ENCODE data around the gene UBA5.
"Not testable (repeated sequence)": the region's sequence is repeated elsewhere in the genome, so short reads cannot be mapped to it uniquely, and the experiment has no call there.

UBA5 gene

GRCh38 chr3:132660052-132660810, at the start of gene UBA5:
TSS of gene UBA5 (plus strand) at chr3:132660329. CDS start at chr3:132660538, 209 bp downstream.
- peak; percentile 82 for DNase-seq

- not testable (repeated sequence) for DNase-seq
Observed at GRCh38 chr3:132615301-132615700, 44.8 kb upstream of the UBA5 start.

GRCh38 chr3:132615881-132616280, 44.2 kb upstream of the UBA5 start:
- no peak for DNase-seq

- no peak for DNase-seq
Observed at GRCh38 chr3:132616780-132617179, 43.3 kb upstream of the UBA5 start.

GRCh38 chr3:132622148-132622547, 38.0 kb upstream of the UBA5 start:
- DNase-seq = no peak

- no peak for DNase-seq
Observed at GRCh38 chr3:132622761-132623160, 37.4 kb upstream of the UBA5 start.

- no peak for DNase-seq
Observed at GRCh38 chr3:132623646-132624045, 36.5 kb upstream of the UBA5 start.

GRCh38 chr3:132624790-132625189, 35.3 kb upstream of the UBA5 start:
- DNase-seq = no peak

GRCh38 chr3:132625613-132626012, 34.5 kb upstream of the UBA5 start:
- no peak for DNase-seq

GRCh38 chr3:132626955-132627354, 33.2 kb upstream of the UBA5 start:
- no peak for DNase-seq

GRCh38 chr3:132628157-132628556, 32.0 kb upstream of the UBA5 start:
- no peak for DNase-seq

- no peak for DNase-seq
Observed at GRCh38 chr3:132629928-132630327, 30.2 kb upstream of the UBA5 start.

GRCh38 chr3:132630612-132631011, 29.5 kb upstream of the UBA5 start:
- no peak for DNase-seq

GRCh38 chr3:132635052-132635451, 25.1 kb upstream of the UBA5 start:
- DNase-seq = no peak

- no peak for DNase-seq
Observed at GRCh38 chr3:132637590-132637989, 22.5 kb upstream of the UBA5 start.

- DNase-seq = no peak
Observed at GRCh38 chr3:132638706-132639105, 21.4 kb upstream of the UBA5 start.

- not testable (repeated sequence) for DNase-seq
Observed at GRCh38 chr3:132641427-132641826, 18.7 kb upstream of the UBA5 start.

GRCh38 chr3:132641837-132642538, 18.1 kb upstream of the UBA5 start:
- peak; percentile 44 for DNase-seq

GRCh38 chr3:132642539-132642847, 17.6 kb upstream of the UBA5 start:
- DNase-seq = no peak

- DNase-seq = no peak
Observed at GRCh38 chr3:132643366-132643765, 16.8 kb upstream of the UBA5 start.

GRCh38 chr3:132645058-132645457, 15.1 kb upstream of the UBA5 start:
- no peak for DNase-seq

GRCh38 chr3:132650153-132650552, 10.0 kb upstream of the UBA5 start:
- no peak for DNase-seq

GRCh38 chr3:132652640-132653270, 7.4 kb upstream of the UBA5 start:
- no peak for DNase-seq

- no peak for DNase-seq
Observed at GRCh38 chr3:132654190-132654589, 5.9 kb upstream of the UBA5 start.

Data from activated CD4-positive, alpha-beta T cell treated with anti-CD3 and anti-CD28 coated beads, Interleukin-2, Interleukin-6, amounts not matched to agents 100 ng/mL and 50 ng/mL, durations not matched to agents 16 hours and 8 hours (primary cell).